GM19372 (cell line): ENCODE data around the gene TK2.
"Not testable (repeated sequence)": the region's sequence is repeated elsewhere in the genome, so short reads cannot be mapped to it uniquely, and the experiment has no call there.

ENCODE experiments used
- ATAC-seq: cut with Tn5 transposase; IDR thresholded peaks from one replicate; pipeline ENCODE4 v1.9.1; 2021; ENCODE audit warnings: mild to moderate bottlenecking, low read depth, moderate library complexity; ENCODE audit not compliant: unreplicated experiment

The TK2 gene

GRCh38 chr16:66521951-66522771, 27.8 kb downstream of the TK2 start:
- peak; percentile 40 for ATAC-seq

GRCh38 chr16:66521252-66521713, 28.6 kb downstream of the TK2 start:
- no peak for ATAC-seq

- no peak for ATAC-seq
Measured at GRCh38 chr16:66520406-66521170, 29.3 kb downstream of the TK2 start.

GRCh38 chr16:66519482-66520373, 30.2 kb downstream of the TK2 start:
- no peak for ATAC-seq

- no peak for ATAC-seq
Measured at GRCh38 chr16:66517586-66518263, 32.2 kb downstream of the TK2 start.

GRCh38 chr16:66516808-66517585, 32.9 kb downstream of the TK2 start:
- ATAC-seq: peak; percentile 99

- ATAC-seq: no peak
Measured at GRCh38 chr16:66516509-66516807, 33.5 kb downstream of the TK2 start.

GRCh38 chr16:66515596-66516508, 34.1 kb downstream of the TK2 start:
- no peak for ATAC-seq

- ATAC-seq: not testable (repeated sequence)
Measured at GRCh38 chr16:66514980-66515595, 34.8 kb downstream of the TK2 start.

GRCh38 chr16:66514391-66514790, 35.5 kb downstream of the TK2 start:
- ATAC-seq: not testable (repeated sequence)

GRCh38 chr16:66513111-66513723, 36.7 kb downstream of the TK2 start:
- no peak for ATAC-seq

GRCh38 chr16:66512272-66513110, 37.4 kb downstream of the TK2 start:
- no peak for ATAC-seq

GRCh38 chr16:66511602-66512271, 38.2 kb downstream of the TK2 start:
- ATAC-seq: no peak

GRCh38 chr16:66510711-66511601, 39.0 kb downstream of the TK2 start:
- ATAC-seq: no peak

GRCh38 chr16:66510298-66510697, 39.6 kb downstream of the TK2 start:
- no peak for ATAC-seq
